Right ventricle myocardium inferior (tissue), 1 donor: ENCODE measurements around the gene GLCE. TPM values are rescaled to one million over a fixed set of nuclear protein-coding genes. Genes with fewer than 3 reads are reported as not detected.

Source experiments
- ATAC-seq: fragments of 200-7000 bp; cut with Tn5 transposase; one replicate; pipeline ENCODE4 v1.9.1; 2020; ENCODE audit warnings: mild to moderate bottlenecking, moderate library complexity
- DNase-seq: peaks from one replicate; pipeline ENCODE4 v3.0.0; 2021; ENCODE audit errors: missing footprints
- intact Hi-C: fragments of 100-400 bp; cut with DNase I; formaldehyde crosslinking; loops from one replicate; pipeline ENCODE4 v1.11.0; 2022
- total RNA-seq: library from RNA; stranded (reverse); fragmentation: NEBNext Ultra II Directional; extraction: Animal tissue kit (Norgen Biotek cat#: 25700); gene quantifications from one replicate; pipeline ENCODE4 v1.2.1, GENCODE V29; 2021
- donor health status: DM: no; HTN: yes; CAD: no; lungs with severe emphysema.

GLCE gene
- total RNA-seq, 1 donor from 2014 or later = 8.9 TPM

DNA sequence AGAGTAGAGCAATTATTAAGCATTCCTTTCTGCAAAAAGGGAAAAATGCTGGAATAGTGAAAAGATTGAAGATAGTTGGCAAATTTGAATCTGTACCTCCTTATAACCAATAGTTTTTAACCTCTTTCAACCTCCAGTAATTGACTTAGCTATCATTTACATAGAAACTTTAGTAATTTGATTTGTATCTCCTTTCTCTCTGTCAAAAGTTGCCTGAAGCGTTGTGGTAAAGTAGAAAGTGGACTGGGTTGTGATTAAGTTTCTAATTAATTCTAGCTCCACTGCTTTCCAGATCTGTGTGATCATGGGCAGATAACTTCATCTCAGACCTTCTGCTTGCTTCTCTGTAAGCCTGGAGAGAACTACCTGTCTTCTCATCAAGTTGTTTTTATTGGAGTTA lies 24.8 kb downstream of the GLCE start:
- DNase-seq = no peak
- no peak for ATAC-seq
- intact Hi-C loops = no loop called here

DNA sequence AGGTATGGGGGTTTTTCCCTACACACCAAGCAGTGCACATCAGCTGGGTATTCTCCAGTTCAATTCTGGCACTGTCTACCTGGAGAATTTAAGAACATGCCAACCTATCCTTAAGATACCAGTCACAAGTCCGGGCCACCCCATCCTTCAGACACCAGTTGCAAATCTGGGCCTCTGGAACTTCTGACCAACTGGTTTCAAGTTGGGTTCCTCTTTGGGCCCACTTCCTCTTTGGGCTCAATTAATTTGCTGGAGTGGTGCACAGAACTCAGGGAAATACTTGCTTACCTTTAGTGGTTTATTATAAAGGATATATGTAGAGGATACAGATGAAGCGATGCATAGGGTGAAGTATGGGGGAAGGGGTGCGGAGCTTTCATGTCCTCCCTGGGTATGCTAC lies 25.3 kb downstream of the GLCE start:
- intact Hi-C loops = no loop called here
- no peak for DNase-seq
- no peak for ATAC-seq

DNA sequence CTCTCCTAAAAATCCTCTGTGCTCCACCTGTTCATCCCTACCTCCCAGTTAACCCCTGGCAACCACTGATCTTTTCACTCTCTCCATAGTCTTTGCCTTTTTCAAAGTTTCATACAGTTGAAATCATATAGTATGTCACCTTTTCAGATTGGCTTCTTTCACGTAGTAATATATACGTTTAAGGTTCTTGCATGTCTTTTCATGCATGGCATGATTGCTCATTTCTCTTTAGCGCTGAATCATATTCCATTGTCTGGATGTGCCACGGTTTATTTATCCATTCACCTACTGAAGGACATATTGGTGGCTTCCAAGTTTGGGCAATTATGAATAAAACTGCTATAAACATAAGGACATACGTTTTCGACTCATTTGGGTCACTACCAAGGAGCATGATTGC lies 28.7 kb downstream of the GLCE start:
- no peak for DNase-seq
- intact Hi-C loops = no loop called here
- ATAC-seq = no peak

DNA sequence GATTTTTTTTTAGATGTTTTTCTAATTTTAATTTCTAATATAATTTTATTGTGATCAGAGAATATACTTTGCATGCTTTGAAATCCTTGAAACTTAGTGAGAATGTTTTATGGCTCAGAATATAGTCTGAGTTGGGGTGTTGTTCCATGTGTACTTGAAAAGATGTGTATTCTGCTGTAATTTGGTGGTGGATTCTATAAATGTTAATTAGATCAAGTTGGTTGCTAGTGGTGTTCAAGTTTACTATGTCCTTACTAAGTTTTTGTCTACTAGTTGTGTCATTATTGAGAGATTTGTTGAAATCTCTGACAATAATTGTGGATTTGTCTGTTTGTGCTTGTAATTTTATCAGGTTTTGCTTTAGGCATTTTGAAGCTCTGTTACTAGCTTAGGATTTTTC lies 29.7 kb downstream of the GLCE start:
- intact Hi-C loops = no loop called here
- DNase-seq = no peak
- ATAC-seq = no peak

DNA sequence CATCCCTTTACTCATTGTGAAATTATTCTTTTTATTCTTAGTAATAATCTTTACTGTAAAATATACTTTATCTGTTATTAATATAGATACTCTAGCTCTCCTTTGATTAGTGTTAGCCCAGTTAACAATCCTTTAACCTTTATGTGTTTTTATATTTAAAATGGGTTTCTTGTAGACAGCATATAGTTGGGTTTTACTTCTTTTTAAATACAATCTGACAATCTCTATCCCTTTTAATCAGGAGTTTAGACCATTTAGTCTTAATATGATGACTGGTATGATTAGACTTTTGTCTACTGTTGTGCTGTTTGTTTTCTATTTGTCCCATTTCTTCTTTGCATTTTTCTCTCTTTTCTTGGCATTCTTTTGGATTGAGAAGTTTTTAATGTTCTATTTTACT lies 30.1 kb downstream of the GLCE start:
- intact Hi-C loops = no loop called here
- DNase-seq (no peak), ATAC-seq (no peak)

DNA sequence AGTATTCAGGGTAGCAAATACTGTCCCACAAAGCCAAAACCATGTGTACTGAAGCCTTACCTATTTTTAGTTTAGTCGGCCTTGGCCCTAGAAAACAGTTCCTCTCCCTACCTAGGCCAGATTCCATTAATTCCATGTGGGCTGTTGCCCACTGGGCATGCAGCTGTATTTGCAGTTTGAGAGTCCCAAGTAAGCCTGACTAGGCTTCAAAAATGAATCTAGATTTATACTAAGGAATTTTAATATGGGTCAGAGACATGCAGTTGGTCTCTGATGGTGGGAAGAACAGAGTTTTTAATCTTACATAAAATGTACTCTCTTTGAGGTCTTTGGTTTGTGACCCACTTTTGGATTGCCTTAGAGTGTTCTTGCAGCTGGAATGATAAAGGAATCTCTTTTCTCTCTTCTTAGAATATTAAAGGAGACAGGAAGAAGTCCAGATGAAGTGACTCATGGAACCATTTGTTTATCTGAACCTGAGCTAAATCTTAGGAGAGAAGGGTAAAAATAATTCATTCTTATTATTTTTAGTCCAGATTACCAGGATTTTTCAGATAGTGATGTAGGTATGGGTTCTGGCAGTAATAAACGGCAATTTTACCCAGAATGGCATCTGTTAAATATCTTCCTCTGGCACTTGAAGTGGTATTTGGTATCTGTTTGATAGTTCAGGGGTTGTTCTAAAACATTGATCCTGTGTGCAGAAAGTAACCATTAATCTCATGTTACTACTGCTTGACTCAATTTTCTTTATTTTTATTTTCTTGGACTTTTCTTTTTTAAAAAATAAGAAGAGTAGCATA lies 33.8 kb downstream of the GLCE start:
- intact Hi-C loops = no loop called here
- DNase-seq = no peak
- peak; percentile 13 for ATAC-seq

DNA sequence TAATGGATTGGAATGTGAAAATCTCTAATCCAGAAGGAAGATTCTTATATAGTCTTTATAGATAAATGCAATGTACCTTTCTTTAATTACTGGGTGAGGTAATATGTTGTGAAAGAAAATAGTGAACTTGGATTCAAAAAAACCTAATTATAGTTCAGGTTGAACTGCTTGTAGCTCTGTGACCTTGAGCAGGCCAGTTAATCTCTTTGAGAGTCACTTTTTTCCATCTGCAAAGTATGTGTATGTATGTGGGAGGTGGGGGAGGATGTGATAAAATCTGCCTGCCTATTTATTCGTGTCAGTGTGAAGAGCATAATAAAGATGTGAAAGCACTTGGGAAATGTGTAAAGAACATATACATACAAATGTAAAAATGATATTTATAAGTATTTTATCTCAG lies 34.4 kb downstream of the GLCE start:
- no peak for ATAC-seq
- intact Hi-C loops = no loop called here
- no peak for DNase-seq

DNA sequence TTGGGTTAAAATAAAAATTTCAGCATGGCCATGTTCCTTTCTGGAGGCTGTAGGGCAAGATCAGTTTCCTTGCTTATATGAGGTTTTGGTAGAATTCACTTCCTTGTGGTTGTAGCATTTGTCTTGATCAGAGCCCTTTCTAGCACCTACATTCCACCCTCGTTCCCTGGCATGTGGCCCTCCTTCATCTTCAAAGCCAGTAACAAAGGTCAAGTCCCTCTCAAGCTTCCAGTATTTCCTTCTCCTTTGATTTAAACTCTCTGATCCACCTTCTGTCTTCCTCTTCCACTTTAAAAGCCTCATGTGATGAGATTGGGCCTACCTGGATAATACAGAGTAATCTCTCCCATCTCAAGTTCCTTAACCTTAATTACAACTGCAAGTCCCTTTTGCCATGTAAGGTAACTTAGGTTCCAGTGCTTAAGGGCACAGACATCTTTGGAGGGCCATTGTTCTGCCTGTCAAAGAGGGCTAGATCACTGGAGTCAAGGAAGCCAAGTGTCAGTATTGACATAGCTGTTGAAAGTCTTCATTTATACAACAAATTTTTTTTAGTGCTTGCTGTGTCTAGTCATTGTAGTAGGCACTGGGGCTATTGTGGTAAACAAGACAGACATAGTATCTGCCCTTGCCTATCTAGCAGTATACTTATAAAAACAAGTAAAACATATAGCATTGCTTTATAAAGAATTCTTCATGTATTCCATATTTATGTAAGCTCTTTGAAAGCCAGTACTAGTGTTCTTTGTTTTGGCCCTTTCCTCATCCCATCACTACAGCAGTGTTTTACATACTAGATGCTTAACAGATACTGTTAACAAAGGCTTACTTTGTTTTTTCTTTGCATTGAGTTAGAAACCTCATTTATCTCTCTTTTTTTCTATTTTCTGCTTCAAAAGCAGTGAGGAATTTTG lies 40.7 kb downstream of the GLCE start:
- DNase-seq (no peak), ATAC-seq (no peak)
- intact Hi-C loops = no loop called here

DNA sequence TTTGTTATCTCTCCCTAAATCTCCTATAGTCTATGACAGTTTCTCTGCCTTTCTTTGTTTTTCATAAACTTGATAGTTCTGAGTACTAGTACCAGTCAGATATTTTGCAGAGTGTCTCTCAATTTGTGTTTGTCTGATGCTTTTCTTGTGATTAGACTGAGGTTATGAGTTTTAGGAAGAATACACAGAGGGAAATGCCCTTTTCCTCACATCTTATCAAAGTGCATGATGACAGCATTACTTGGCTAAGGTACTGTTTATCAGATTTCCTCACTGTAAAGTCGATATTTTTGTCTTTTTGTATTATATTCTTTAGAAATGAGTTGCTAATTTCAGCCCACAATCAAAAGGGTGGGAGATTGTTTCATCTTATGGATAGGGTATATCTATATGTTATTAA lies 45.6 kb downstream of the GLCE start:
- ATAC-seq = no peak
- intact Hi-C loops = no loop called here
- DNase-seq = no peak

DNA sequence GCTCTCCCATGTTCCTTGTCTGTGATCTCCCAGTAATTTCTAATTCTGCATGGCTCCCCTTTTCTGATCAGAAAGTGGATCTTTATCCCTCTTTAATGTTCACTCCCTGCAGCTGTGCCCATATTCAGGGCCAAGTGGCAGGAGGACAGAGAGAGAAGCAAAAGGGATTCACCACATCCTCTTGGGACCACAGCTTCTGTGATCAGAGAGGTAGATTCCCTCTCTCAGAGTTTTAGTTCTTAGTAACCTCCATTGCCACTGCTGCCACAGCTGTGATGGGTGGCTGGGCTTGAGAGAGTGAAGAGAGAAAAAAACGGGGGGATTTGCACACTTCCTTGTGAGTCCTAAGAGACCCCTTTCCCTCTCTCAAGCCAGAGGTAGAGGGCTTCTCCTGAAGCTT lies 49.2 kb downstream of the GLCE start:
- intact Hi-C loops = no loop called here
- DNase-seq = no peak

DNA sequence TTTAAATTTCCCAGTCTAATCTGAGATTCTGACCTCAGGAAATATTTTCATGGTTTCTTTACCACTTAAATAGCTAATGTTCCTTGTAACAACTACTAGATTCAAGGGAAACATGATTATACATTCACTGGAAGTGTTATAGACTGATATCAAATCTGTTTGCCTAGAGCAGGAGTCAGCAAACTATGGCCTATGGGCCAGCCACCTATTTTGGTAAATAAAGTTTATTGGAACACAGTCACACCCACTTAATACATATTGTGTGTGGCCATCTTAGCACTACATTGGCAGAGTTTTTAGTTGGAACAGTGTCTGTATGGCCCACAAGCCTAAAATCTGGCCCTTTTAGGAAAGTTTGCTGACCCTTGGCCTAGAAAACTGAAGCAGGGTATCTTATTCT lies 50.1 kb downstream of the GLCE start:
- DNase-seq (no peak), ATAC-seq (no peak)
- intact Hi-C loops = no loop called here

More for the DNA sequence above, 49.2 kb downstream of the GLCE start:
- ATAC-seq = no peak

DNA sequence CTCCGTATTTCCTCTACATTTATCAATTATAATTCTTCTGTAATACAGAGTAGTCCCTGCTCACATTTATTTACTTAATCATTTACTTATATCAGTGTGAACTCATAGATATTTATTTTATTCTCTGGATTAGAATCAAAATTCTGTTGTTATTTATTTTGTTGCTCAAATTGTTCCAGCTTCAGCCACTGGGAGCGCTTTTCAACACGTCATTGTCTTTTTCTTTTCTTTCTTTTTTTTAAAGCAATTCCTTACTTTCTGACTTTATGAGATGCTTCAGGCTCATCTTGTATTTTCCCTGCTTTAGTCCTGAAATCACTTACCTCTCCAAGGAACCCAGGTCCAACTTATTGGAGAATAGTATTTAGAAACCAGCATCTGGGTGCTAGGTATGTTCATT lies 53.4 kb downstream of the GLCE start:
- ATAC-seq = no peak
- DNase-seq = no peak
- intact Hi-C loops = no loop called here

DNA sequence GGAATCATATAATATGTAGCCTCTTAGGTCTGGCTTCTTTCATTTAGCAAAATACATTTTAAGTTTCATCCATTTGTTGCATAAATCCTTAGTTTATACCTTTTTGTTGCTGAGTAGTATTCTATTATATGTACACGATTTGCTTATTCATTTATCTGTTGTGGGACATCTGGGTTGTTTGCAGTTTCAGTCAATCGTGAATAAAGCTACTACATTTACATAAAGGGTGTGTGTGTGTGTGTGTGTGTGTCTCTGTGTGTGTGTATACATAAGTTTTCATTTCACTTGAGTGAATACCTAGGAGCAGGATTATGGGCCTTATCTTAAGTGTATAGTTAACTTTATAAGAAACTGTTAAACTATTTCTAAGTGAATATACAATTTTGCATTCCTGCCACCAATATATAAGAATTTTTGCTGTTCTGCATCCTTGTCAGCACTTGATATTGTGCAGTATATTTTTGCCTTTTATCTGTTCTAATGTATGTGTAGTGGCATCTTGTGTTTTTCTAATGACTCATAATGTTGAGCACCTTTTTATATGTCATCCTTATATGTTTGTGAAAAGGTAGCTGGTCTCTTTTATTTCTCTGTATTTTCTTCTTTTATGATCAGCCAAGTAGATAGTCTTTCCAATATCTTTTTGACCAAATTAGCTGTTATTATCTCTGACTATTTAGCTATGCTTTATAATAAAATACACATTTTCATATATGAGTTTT lies 55.0 kb downstream of the GLCE start:
- ATAC-seq = no peak
- no peak for DNase-seq
- intact Hi-C loops = no loop called here

DNA sequence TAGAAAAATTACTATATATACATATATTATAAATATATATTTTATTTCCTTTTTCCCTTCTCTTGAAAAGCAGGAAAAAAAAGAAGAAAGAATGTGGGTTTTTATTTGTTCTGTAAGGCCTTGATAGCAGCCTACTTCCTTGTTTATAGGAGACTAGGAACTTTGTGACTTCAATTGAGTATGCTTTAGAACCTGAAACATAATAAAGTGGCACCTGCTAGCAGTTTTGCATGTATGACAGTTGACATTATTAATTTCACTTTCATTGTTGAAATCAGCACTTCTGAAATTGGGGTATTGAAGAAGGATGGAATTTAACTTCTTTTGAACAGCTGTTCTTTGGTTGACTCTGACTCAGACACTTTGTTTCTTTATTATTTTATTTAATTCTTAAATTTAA lies 56.9 kb downstream of the GLCE start:
- intact Hi-C loops = no loop called here
- DNase-seq (no peak), ATAC-seq (no peak)

DNA sequence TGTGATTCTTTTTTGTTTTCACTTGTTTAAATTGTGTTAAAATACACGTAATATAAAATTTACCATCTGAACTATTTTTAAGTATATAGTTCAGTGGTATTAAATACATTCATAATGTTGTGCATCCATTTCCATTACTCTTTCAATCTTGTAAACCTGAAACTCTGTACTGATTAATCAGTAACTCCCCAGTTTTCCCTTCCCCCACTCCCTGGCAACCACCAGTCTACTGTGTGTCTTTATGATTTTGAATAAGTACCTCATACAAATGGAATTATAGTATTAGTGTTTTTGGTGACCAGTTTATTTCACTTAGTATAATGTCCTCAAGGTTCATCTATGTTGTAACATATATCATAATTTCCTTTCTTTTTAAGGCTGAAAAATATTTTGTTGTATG lies 59.3 kb downstream of the GLCE start:
- intact Hi-C loops = no loop called here
- DNase-seq (no peak), ATAC-seq (no peak)

DNA sequence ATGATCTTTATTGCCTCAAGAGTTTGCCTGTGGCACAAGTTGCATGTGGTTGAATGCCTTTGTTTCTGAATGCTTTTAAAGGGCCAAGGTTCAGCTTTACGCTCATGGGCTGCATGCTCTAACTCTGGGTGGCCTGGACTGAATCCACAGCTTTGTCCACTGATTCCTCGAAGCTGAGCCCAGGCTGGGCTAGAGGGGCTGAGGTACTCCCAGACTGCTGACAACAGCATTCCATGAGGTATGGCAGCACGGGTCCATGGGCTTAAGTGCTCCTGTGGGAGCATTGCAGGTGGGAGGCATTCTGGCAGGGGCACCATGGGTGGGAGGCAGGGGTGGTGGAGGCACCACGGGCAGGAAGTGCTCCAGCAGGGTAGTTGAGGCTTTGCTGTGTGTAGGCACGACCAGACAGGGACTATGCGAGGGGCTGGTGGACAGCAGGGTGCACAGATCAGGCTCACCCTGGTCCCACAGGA lies 61.6 kb downstream of the GLCE start:
- intact Hi-C loops = no loop called here
- DNase-seq (no peak), ATAC-seq (no peak)

DNA sequence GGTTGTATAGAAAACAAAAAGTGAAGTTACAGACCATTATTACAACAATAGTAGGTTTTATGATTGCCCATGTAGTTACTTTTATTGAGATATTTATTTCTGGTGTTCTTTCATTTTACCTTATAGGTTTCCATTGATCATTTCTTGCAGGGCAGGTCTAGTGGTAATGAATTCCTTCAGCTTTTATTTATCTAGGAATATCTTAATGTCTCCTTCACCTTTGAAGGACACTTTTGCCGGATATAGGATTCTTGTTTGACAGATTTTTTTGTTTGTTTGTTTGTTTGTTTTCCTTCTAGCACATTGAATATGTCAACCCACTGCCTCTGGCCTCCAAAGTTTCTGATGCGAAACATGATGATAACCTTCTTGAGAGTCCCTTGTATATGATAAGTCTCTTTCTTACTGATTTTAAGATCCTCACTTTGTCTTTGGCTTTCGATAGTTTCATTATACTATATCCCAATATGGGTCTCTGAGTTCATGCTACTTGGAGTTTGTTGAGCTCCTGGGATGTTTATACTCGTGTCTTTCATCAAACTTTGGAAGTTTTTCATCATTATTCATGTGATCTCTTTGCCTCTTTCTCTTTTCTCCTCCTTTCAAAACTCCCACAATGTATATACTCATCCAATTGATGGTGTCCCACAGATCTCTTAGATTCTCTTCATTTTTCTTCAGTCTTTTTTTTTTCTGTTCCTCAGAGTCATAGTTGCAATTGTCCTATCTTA lies 62.8 kb downstream of the GLCE start:
- intact Hi-C loops = no loop called here
- ATAC-seq = no peak

DNA sequence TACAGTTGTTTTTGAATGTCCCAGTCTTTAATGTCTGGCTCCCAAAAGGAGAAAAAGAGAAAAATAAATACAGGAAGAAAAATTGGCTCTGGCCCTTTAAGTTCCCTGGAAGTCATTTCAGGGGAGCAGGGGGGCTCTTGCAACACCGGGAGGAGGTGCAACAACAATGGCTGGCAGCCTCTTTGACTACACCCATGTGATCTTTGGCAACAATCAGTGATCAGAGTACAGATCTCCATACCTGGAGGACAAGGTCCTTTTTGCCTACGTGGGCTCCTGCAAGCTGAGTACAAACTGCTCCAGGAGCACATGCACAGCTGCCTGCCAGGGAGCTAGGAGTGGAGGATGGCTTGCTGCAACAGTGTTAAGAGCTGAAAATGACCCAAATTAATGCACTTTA lies 63.9 kb downstream of the GLCE start:
- ATAC-seq (no peak), DNase-seq (no peak)
- intact Hi-C loops = no loop called here

More for the DNA sequence above, 62.8 kb downstream of the GLCE start:
- no peak for DNase-seq
